Measurements from ENCODE around the gene SBNO2. TPM values are rescaled to one million over a fixed set of nuclear protein-coding genes. Genes with fewer than 3 reads are reported as not detected.
A peak's percentile ranks its signal among the peaks of the same experiment; 100 is the strongest.

The SBNO2 gene
- total and polyA plus RNA-seq, 8 donors: 16.3 to 74.7 (median 42.7) TPM

GRCh38 chr19:1086613-1087012 lies 87.5 kb downstream of the SBNO2 start:
- H3K4me1 ChIP-seq: peaks cover 8 to 69% (median 35%) of the 10 kb centered on the region in 4 donors
- no peak overlapping the region for H3K4me3 ChIP-seq
- no peaks in the 10 kb centered on the region for H3K9me3 ChIP-seq
- 74 to 81% (median 77%) methylated on average over 21 of the region's 21 CpGs for WGBS, 5 donors
- TF ChIP-seq CTCF (IDR thresholded peaks at IDR 0.05): no peak
- peak overlapping the region in 2 of 5 donors; percentile 76 to 77 for H3K27ac ChIP-seq
- intact Hi-C loops (cut with DNase I; ENCODE audit: low total_unique reads): no loop called here
- DNase-seq: no peak
- H3K36me3 ChIP-seq: peaks cover 36 to 88% (median 72%) of the 10 kb centered on the region in 4 donors
- peaks cover 0 to 16% (median 0%) of the 10 kb centered on the region in 3 donors for H3K27me3 ChIP-seq

GRCh38 chr19:1085676-1086442 lies 88.2 kb downstream of the SBNO2 start:
- no peak for TF ChIP-seq POLR2A (IDR thresholded peaks at IDR 0.05)
- no peak for TF ChIP-seq CTCF (IDR thresholded peaks at IDR 0.05)
- TF ChIP-seq EP300 (IDR thresholded peaks at IDR 0.05): no peak
- no peak for TF ChIP-seq POLR2AphosphoS5 (IDR thresholded peaks at IDR 0.05)
- no peak overlapping the region for H3K4me3 ChIP-seq
- WGBS, 5 donors: 71 to 78% (median 75%) methylated on average over 31 to 38 of the region's 38 CpGs
- peak overlapping the region in 1 of 5 donors; percentile 76 for H3K27ac ChIP-seq
- no peak for DNase-seq
- peaks cover 28 to 88% (median 65%) of the 10 kb centered on the region in 4 donors for H3K36me3 ChIP-seq
- peaks cover 0 to 16% (median 0%) of the 10 kb centered on the region in 3 donors for H3K27me3 ChIP-seq
- H3K4me1 ChIP-seq: peaks cover 8 to 69% (median 40%) of the 10 kb centered on the region in 4 donors
- H3K9me3 ChIP-seq: no peaks in the 10 kb centered on the region
- intact Hi-C loops (cut with DNase I; ENCODE audit: low total_unique reads): no loop called here

- TF ChIP-seq POLR2AphosphoS5 (IDR thresholded peaks at IDR 0.05): no peak
- no peak for TF ChIP-seq EP300 (IDR thresholded peaks at IDR 0.05)
- no peak for TF ChIP-seq POLR2A (IDR thresholded peaks at IDR 0.05)
- TF ChIP-seq CTCF (IDR thresholded peaks at IDR 0.05): no peak
- Histone ChIP-seq H3K36me3 (peaks cover 25 to 88% (median 64%) of the 10 kb centered on the region in 4 donors), H3K9me3 (no peaks in the 10 kb centered on the region), H3K27me3 (peaks cover 0 to 16% (median 0%) of the 10 kb centered on the region in 3 donors), H3K27ac (no peak overlapping the region), H3K4me1 (peaks cover 8 to 67% (median 40%) of the 10 kb centered on the region in 4 donors), H3K4me3 (no peak overlapping the region)
- intact Hi-C loops (cut with DNase I; ENCODE audit: low total_unique reads): no loop called here
- no peak for DNase-seq
- 64 to 81% (median 74%) methylated on average over 8 of the region's 8 CpGs for WGBS, 5 donors
Measured at GRCh38 chr19:1085053-1085658, 88.9 kb downstream of the SBNO2 start.

GRCh38 chr19:1084024-1084868 lies 89.8 kb downstream of the SBNO2 start:
- Histone ChIP-seq H3K4me1 (peaks cover 8 to 59% (median 36%) of the 10 kb centered on the region in 4 donors), H3K4me3 (no peak overlapping the region), H3K9me3 (no peaks in the 10 kb centered on the region), H3K36me3 (peaks cover 22 to 87% (median 60%) of the 10 kb centered on the region in 4 donors), H3K27ac (no peak overlapping the region), H3K27me3 (peaks cover 0 to 16% (median 0%) of the 10 kb centered on the region in 3 donors)
- no peak for DNase-seq
- intact Hi-C loops (cut with DNase I; ENCODE audit: low total_unique reads): no loop called here
- no peak for TF ChIP-seq POLR2AphosphoS5 (IDR thresholded peaks at IDR 0.05)
- TF ChIP-seq CTCF (IDR thresholded peaks at IDR 0.05): no peak
- no peak for TF ChIP-seq EP300 (IDR thresholded peaks at IDR 0.05)
- TF ChIP-seq POLR2A (IDR thresholded peaks at IDR 0.05): no peak
- WGBS, 5 donors: 66 to 74% (median 71%) methylated on average over 40 to 43 of the region's 43 CpGs

Measured in stomach (tissue), 9 donors.